Embryonic facial prominence (tissue), 1 donor: ENCODE measurements around the gene PTGDR2.

Experiments
- DNase-seq: peaks from one replicate; pipeline ENCODE4 v3.0.0-alpha.2; 2016; ENCODE audit errors: extremely low spot score

Gene PTGDR2

GRCh38 chr11:60874421-60875365 is 18.9 kb upstream of the PTGDR2 start:
- DNase-seq, result no peak

- no peak for DNase-seq
These were observed 17.8 kb upstream of the PTGDR2 start for GRCh38 chr11:60873533-60873932.

GRCh38 chr11:60872961-60873524 is 17.3 kb upstream of the PTGDR2 start:
- no peak for DNase-seq

GRCh38 chr11:60872124-60872960 is 16.6 kb upstream of the PTGDR2 start:
- DNase-seq, result no peak

- no peak for DNase-seq
These were observed 15.8 kb upstream of the PTGDR2 start for GRCh38 chr11:60871378-60872061.

GRCh38 chr11:60870733-60871377 is 15.1 kb upstream of the PTGDR2 start:
- no peak for DNase-seq

GRCh38 chr11:60870276-60870675 is 14.5 kb upstream of the PTGDR2 start:
- DNase-seq, result no peak

GRCh38 chr11:60869451-60869825 is 13.7 kb upstream of the PTGDR2 start:
- DNase-seq, result no peak

- DNase-seq, result no peak
These were observed 13.1 kb upstream of the PTGDR2 start for GRCh38 chr11:60868682-60869450.

- no peak for DNase-seq
These were observed 12.3 kb upstream of the PTGDR2 start for GRCh38 chr11:60867871-60868681.

GRCh38 chr11:60866911-60867870 is 11.4 kb upstream of the PTGDR2 start, which contains the start of gene ZP1:
Gene ZP1, plus strand, starts transcription at chr11:60867542. Its CDS starts 20 bp downstream, at chr11:60867562.
- DNase-seq, result no peak

GRCh38 chr11:60864856-60865513 is 9.2 kb upstream of the PTGDR2 start:
- no peak for DNase-seq

GRCh38 chr11:60863550-60864521 is 8.1 kb upstream of the PTGDR2 start:
- no peak for DNase-seq

GRCh38 chr11:60862171-60862570 is 6.4 kb upstream of the PTGDR2 start:
- no peak for DNase-seq

GRCh38 chr11:60860943-60861342 is 5.2 kb upstream of the PTGDR2 start:
- no peak for DNase-seq

GRCh38 chr11:60859616-60860250 is 4.0 kb upstream of the PTGDR2 start:
- DNase-seq, result no peak
